Uterus (tissue), 4 donors: ENCODE results near the gene DAPK2. TPM values are rescaled to one million over a fixed set of nuclear protein-coding genes. Genes with fewer than 3 reads are reported as not detected.
"Not testable (repeated sequence)": the region's sequence is repeated elsewhere in the genome, so short reads cannot be mapped to it uniquely, and the experiment has no call there.

Experiments
- DNase-seq, 2 donors: peaks; one replicate each; pipeline ENCODE4 v3.0.0-alpha.2; 2019 to 2020
- H3K27ac ChIP-seq, 2 donors: fragments of 200-600 bp; sonication (generic); 1 replicate in 1 of 2; 2 replicates in 1 of 2; pipeline ENCODE4 v1.5.1; 2016 to 2018
- H3K27me3 ChIP-seq, 2 donors: fragments of 200-600 bp; sonication (generic); one replicate each; pipeline ENCODE4 v1.5.1; 2018 to 2019; ENCODE audit warnings: control low read depth in 1 of 2
- H3K36me3 ChIP-seq, 2 donors: fragments of 200-600 bp; sonication (generic); one replicate each; pipeline ENCODE4 v1.5.1; 2019; ENCODE audit warnings: control low read depth in 1 of 2
- H3K4me1 ChIP-seq, 2 donors: fragments of 200-600 bp; sonication (generic); one replicate each; pipeline ENCODE4 v1.5.1; 2018 to 2019; ENCODE audit warnings: control low read depth in 1 of 2
- H3K4me3 ChIP-seq, 2 donors: fragments of 200-600 bp; sonication (generic); 1 replicate in 1 of 2; 2 replicates in 1 of 2; pipeline ENCODE4 v1.5.1; 2018 to 2019; ENCODE audit warnings: mild to moderate bottlenecking in 1 of 2
- H3K9me3 ChIP-seq, 2 donors: fragments of 200-600 bp; sonication (generic); one replicate each; pipeline ENCODE4 v1.5.1; 2019; ENCODE audit warnings: control low read depth in 1 of 2
- POLR2A ChIP-seq, 2 donors: fragments of 450-650 bp; IDR thresholded peaks; one replicate each; pipeline ENCODE4 v1.6.1; 2016; ENCODE audit warnings: antibody characterized with exemption in 2 of 2, mild to moderate bottlenecking in 1 of 2, moderate library complexity in 1 of 2
- intact Hi-C: fragments of 100-400 bp; cut with DNase I; formaldehyde crosslinking; loops from one replicate; pipeline ENCODE4 v1.15.1; 2023; ENCODE audit warnings: low total_unique reads
- total RNA-seq, 4 donors: library from RNA; depleted of rRNA in 3 of 4; stranded (reverse); fragments of >200 nt in 3 of 4; gene quantifications; one replicate each; pipeline versions ENCODE4 v1.1.0 to v1.2.4, GENCODE V29; 2014 to 2023
- TF ChIP-seq, protein P1 (sequence below), 4 experiments: fragments of 200-600 bp in 2 of 4; fragments of 450-650 bp in 2 of 4; sonication (generic) in 2 of 4; IDR thresholded peaks; one replicate each; pipeline ENCODE4 v1.5.1; 2016 to 2019; ENCODE audit warnings: antibody characterized with exemption in 4 of 4, mild to moderate bottlenecking in 2 of 4, moderate library complexity in 1 of 4
- donor health status: DM: yes; HTN: yes; CAD: no.

The DAPK2 gene
- total RNA-seq, 4 donors from 2014 or later, result 0.88 to 5.3 (median 1.4) TPM

DNA sequence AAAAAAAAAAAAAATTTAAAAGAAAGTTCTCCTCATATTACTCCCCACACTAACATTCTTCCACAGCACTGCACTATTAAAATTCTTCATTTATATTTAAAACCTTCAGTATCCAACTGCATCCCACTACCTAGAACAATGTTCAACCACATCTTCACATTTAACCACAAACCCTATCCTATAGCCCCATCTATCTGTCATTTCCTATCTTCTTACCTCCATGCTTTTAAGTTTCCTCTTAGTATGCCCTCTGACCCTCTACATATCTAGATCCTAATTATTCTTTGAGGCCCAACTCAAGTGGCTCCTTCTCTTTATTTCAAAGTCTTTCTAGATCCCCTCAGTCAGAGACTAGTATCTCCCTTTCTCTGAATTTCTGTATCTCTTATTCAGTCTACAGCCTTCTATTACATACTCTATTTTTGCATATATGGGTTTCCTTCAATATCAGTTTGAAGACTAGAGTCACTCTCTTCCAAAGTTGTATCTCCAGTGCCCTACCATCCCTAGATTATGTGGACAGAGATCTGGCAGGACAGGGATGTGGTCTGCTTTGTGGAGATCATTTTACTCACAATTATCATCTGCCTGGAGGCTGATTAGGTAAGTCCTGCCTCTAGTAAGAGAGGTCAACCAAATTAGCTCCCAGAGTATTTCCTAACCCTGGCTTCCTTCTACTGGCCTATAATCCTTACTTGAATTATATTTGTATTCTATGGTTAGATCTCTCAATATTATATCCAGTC is 46.0 kb upstream of the DAPK2 start:
- Histone ChIP-seq H3K36me3 (no peaks in the 10 kb centered on the region), H3K4me3 (peak overlapping the region in 1 of 2 donors; percentile 91), H3K4me1 (peaks cover 6% of the 10 kb centered on the region in 2 donors), H3K27me3 (no peaks in the 10 kb centered on the region), H3K9me3 (no peaks in the 10 kb centered on the region), H3K27ac (peak overlapping the region in 1 of 2 donors; percentile 96)
- TF ChIP-seq, protein P1, sequence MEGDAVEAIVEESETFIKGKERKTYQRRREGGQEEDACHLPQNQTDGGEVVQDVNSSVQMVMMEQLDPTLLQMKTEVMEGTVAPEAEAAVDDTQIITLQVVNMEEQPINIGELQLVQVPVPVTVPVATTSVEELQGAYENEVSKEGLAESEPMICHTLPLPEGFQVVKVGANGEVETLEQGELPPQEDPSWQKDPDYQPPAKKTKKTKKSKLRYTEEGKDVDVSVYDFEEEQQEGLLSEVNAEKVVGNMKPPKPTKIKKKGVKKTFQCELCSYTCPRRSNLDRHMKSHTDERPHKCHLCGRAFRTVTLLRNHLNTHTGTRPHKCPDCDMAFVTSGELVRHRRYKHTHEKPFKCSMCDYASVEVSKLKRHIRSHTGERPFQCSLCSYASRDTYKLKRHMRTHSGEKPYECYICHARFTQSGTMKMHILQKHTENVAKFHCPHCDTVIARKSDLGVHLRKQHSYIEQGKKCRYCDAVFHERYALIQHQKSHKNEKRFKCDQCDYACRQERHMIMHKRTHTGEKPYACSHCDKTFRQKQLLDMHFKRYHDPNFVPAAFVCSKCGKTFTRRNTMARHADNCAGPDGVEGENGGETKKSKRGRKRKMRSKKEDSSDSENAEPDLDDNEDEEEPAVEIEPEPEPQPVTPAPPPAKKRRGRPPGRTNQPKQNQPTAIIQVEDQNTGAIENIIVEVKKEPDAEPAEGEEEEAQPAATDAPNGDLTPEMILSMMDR (IDR thresholded peaks at IDR 0.05), result no peak
- TF ChIP-seq POLR2A (IDR thresholded peaks at IDR 0.05), result no peak
- no peak for DNase-seq
- intact Hi-C loops, result no loop called here

GRCh38 chr15:64090527-64090926 is 44.2 kb upstream of the DAPK2 start:
- Histone ChIP-seq H3K36me3 (no peaks in the 10 kb centered on the region), H3K4me3 (no peak overlapping the region), H3K9me3 (no peaks in the 10 kb centered on the region), H3K27ac (no peak overlapping the region), H3K27me3 (no peaks in the 10 kb centered on the region), H3K4me1 (peaks cover 6% of the 10 kb centered on the region in 2 donors)
- intact Hi-C loops, result no loop called here
- no peak for DNase-seq
- TF ChIP-seq, protein P1 (IDR thresholded peaks at IDR 0.05), result no peak
- TF ChIP-seq POLR2A (IDR thresholded peaks at IDR 0.05), result no peak

- Histone ChIP-seq H3K27ac (no peak overlapping the region), H3K4me3 (no peak overlapping the region), H3K36me3 (no peaks in the 10 kb centered on the region), H3K27me3 (no peaks in the 10 kb centered on the region), H3K4me1 (peaks cover 0 to 6% of the 10 kb centered on the region in 2 donors), H3K9me3 (no peaks in the 10 kb centered on the region)
- no peak for DNase-seq
- TF ChIP-seq POLR2A (IDR thresholded peaks at IDR 0.05), result no peak
- TF ChIP-seq, protein P1 (IDR thresholded peaks at IDR 0.05), result no peak
- intact Hi-C loops, result no loop called here
Observed at GRCh38 chr15:64089543-64090280, 43.4 kb upstream of the DAPK2 start.

- no peaks in the 10 kb centered on the region for H3K36me3 ChIP-seq
Observed at GRCh38 chr15:64082757-64083156, 36.5 kb upstream of the DAPK2 start.

GRCh38 chr15:64073496-64073895 is 27.2 kb upstream of the DAPK2 start:
- H3K9me3 ChIP-seq, intact Hi-C loops, H3K4me1 ChIP-seq, H3K27ac ChIP-seq, H3K4me3 ChIP-seq, DNase-seq, H3K36me3 ChIP-seq, H3K27me3 ChIP-seq: not testable (repeated sequence)

More at GRCh38 chr15:64082757-64083156, 36.5 kb upstream of the DAPK2 start:
- TF ChIP-seq, protein P1 (IDR thresholded peaks at IDR 0.05), result no peak
- TF ChIP-seq POLR2A (IDR thresholded peaks at IDR 0.05), result no peak
- Histone ChIP-seq H3K27ac (no peak overlapping the region), H3K27me3 (no peaks in the 10 kb centered on the region), H3K4me1 (no peaks in the 10 kb centered on the region), H3K4me3 (no peak overlapping the region), H3K9me3 (no peaks in the 10 kb centered on the region)
- intact Hi-C loops, result no loop called here
- DNase-seq, result no peak
